ENCODE data around the gene CPLX4. TPM values are rescaled to one million over a fixed set of nuclear protein-coding genes. Genes with fewer than 3 reads are reported as not detected.

Gene CPLX4
- total and polyA plus RNA-seq, 2 of the 13 experiments (the other 11 are each of a cell fraction or from before 2014, with no cell fraction given), result not detected

DNA sequence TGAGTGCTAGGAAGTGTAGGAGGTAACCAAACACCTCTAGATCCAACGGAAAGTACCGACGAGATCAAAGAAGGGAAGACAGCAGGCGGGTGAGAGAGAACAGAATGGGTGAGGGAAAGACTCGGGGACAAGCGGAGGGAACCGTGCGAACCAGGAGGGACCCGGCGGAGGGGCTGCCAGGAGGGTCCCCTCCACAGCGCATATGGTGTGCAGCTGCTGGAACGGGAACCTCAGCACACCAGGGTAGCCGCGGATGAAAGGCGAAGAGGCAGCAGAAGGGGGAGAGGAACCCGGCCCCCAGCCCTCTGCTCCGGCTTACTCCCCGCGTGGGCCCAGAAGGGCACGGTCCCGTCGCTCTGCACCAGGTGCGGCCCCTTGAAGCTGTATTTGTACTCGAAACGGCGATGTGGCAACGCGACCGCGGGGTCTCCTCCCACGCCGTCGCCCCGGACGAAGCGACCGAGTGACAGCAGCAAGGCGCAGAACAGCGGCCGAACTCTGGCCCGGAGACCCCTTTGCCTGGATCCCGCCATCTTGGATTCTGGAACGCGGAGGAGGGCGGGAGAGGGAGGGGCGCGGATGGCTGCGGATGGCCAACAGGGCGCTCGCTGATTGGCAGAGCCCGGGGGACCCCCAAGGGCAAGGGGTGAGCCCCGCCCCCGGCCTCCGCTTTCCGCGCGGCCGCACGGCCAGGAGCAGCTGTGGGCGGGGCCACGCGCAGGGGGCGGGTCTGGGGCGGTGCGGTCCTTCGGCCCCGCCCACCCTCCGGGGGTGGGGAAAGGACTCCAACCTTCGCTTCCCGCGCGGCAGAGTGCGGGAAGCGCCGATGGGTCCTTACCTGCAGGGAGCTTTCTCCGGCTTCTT, 40.5 kb upstream of the CPLX4 start, which contains the start of gene LMAN1 (continued):
- TF ChIP-seq ZNF770 (CRISPR knock-in tag; IDR thresholded peaks at IDR 0.05), result peak; percentile 36; the same call in 1 of the 2 replicates
- no peak for TF ChIP-seq HINFP (CRISPR knock-in tag; IDR thresholded peaks at IDR 0.05; ENCODE audit: low read depth)
- TF ChIP-seq FOXM1 (CRISPR knock-in tag; IDR thresholded peaks at IDR 0.05), result no peak
- no peak for TF ChIP-seq FOXA1 (IDR thresholded peaks at IDR 0.05)
- no peak for TF ChIP-seq FOXA1 (CRISPR knock-in tag; IDR thresholded peaks at IDR 0.05)
- TF ChIP-seq DNMT3B (CRISPR knock-in tag; conservative IDR thresholded peaks at IDR 0.05), result 0 out of 2 replicates have a peak, but pooled peaks have one; percentile 55
- TF ChIP-seq FOXC1 (CRISPR knock-in tag; IDR thresholded peaks at IDR 0.05; ENCODE audit: borderline replicate concordance), result peak; percentile 49; the same call in 1 of the 2 replicates
- TF ChIP-seq ZSCAN5A (CRISPR knock-in tag; IDR thresholded peaks at IDR 0.05; ENCODE audit: borderline replicate concordance), result no peak
- 0 out of 2 replicates have a peak, but pooled peaks have one; percentile 39 for TF ChIP-seq ZNF576 (CRISPR knock-in tag; IDR thresholded peaks at IDR 0.05)
- TF ChIP-seq PLRG1 (conservative IDR thresholded peaks at IDR 0.05), result no peak
- TF ChIP-seq, protein P1, sequence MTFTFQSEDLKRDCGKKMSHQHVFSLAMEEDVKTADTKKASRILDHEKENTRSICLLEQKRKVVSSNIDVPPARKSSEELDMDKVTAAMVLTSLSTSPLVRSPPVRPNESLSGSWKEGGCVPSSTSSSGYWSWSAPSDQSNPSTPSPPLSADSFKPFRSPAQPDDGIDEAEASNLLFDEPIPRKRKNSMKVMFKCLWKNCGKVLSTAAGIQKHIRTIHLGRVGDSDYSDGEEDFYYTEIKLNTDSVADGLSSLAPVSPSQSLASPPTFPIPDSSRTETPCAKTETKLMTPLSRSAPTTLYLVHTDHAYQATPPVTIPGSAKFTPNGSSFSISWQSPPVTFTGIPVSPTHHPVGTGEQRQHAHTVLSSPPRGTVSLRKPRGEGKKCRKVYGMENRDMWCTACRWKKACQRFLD (CRISPR knock-in tag; IDR thresholded peaks at IDR 0.05; ENCODE audit: borderline replicate concordance), result no peak
- TF ChIP-seq SIX1 (CRISPR knock-in tag; IDR thresholded peaks at IDR 0.05; ENCODE audit: borderline replicate concordance), result peak; percentile 97
- peak; percentile 80 for TF ChIP-seq ASH2L (IDR thresholded peaks at IDR 0.05; ENCODE audit: insufficient read length, low read depth, low read length)
- no peak for TF ChIP-seq ZNF670 (CRISPR knock-in tag; IDR thresholded peaks at IDR 0.05; ENCODE audit: borderline replicate concordance)
- TF ChIP-seq RBM39 (IDR thresholded peaks at IDR 0.05; ENCODE audit: low read depth, low read length, poor library complexity, severe bottlenecking), result peak; percentile 97
- TF ChIP-seq TARDBP (CRISPR knock-in tag; IDR thresholded peaks at IDR 0.05), result no peak; the same call in 1 of the 2 replicates
- TF ChIP-seq ZC3H4 (CRISPR knock-in tag; IDR thresholded peaks at IDR 0.05; ENCODE audit: borderline replicate concordance), result peak; percentile 58; the same call in 1 of the 2 replicates
- TF ChIP-seq GATAD2A (CRISPR knock-in tag; IDR thresholded peaks at IDR 0.05), result no peak; the same call in 1 of the 2 replicates
- peak; percentile 83; the same call in 1 of the 2 replicates for TF ChIP-seq ZNF709 (CRISPR knock-in tag; IDR thresholded peaks at IDR 0.05)
- TF ChIP-seq EED (CRISPR knock-in tag; IDR thresholded peaks at IDR 0.05), result 0 out of 2 replicates have a peak, but pooled peaks have one; percentile 86
- no peak for TF ChIP-seq ZNF510 (CRISPR knock-in tag; IDR thresholded peaks at IDR 0.05; ENCODE audit: low read depth)
- no peak for TF ChIP-seq ZNF720 (CRISPR knock-in tag; IDR thresholded peaks at IDR 0.05)
- TF ChIP-seq ZFY (CRISPR knock-in tag; IDR thresholded peaks at IDR 0.05), result peak; percentile 93
- TF ChIP-seq ZNF446 (CRISPR knock-in tag; IDR thresholded peaks at IDR 0.05), result no peak
